ENCODE data around the gene KDM4C. TPM values are rescaled to one million over a fixed set of nuclear protein-coding genes. Genes with fewer than 3 reads are reported as not detected.

KDM4C gene
- total RNA-seq, 1 experiment from 2014 or later, result 16.8 TPM

GRCh38 chr9:6897898-6898302 lies 140.1 kb downstream of the KDM4C start:
- ATAC-seq, result no peak
- ChIA-PET POLR2A (interaction anchor here (1.6 kb wide), 1 partner anchor 50 kb away, joined by 3 read pairs; no protein-coding TSS in a partner anchor), CTCF (no interaction called here), RAD21 (ENCODE audit: low non-redundant PET in 1 of 2, low total read pairs in 2 of 2, uncharacterized antibody in 2 of 2, unreplicated experiment in 2 of 2) (no interaction called here)
- Histone ChIP-seq H3K9me3 (ENCODE audit: control insufficient read depth in 1 of 2, insufficient read depth in 1 of 2, low read depth in 1 of 2, low read length in 2 of 2) (no peaks in the 10 kb centered on the region), H2AFZ (ENCODE audit: low read depth, low read length, poor library complexity, severe bottlenecking) (no peak overlapping the region), H3K27me3 (ENCODE audit: insufficient read depth, low read length) (no peaks in the 10 kb centered on the region), H3K27ac (ENCODE audit: low read depth, low read length) (no peak overlapping the region), H3K9ac (ENCODE audit: low read length) (no peak overlapping the region), H3K4me1 (ENCODE audit: control insufficient read depth in 1 of 2, insufficient read depth in 2 of 2, low read length in 2 of 2) (peaks cover 10 to 17% of the 10 kb centered on the region in 2 experiments), H3K36me3 (ENCODE audit: control insufficient read depth in 1 of 2, insufficient read depth in 2 of 2, low read length in 2 of 2) (no peaks in the 10 kb centered on the region; a peak in 1 of 4 replicates), H3K79me2 (ENCODE audit: insufficient read depth, low read length) (no peaks in the 10 kb centered on the region), H3K9me2 (ENCODE audit: insufficient read depth) (no peaks in the 10 kb centered on the region), H4K20me1 (ENCODE audit: insufficient read depth) (no peaks in the 10 kb centered on the region), H3K4me2 (ENCODE audit: low read length) (no peak overlapping the region), H3K4me3 (replicated peaks in 1 of 2; ENCODE audit: low read depth in 1 of 2, low read length in 2 of 2) (no peak overlapping the region)
- TF ChIP-seq TCF7L2 (IDR thresholded peaks at IDR 0.05; ENCODE audit: borderline replicate concordance, extremely low read depth, insufficient read depth, insufficient read length) (peak; percentile 99), ZBTB33 (IDR thresholded peaks at IDR 0.05; ENCODE audit: extremely low read depth, insufficient replicate concordance, low read length) (no peak)
- BruUV-seq (replicated peaks), result no TSS peak
- DNase-seq (ENCODE audit: low read depth, low spot score), result no peak
- intact Hi-C loops (cut with micrococcal nuclease), result no loop called here

GRCh38 chr9:6899274-6899673 lies 141.5 kb downstream of the KDM4C start:
- intact Hi-C loops (cut with micrococcal nuclease), result no loop called here
- Histone ChIP-seq H4K20me1 (ENCODE audit: insufficient read depth) (no peaks in the 10 kb centered on the region), H3K27me3 (ENCODE audit: insufficient read depth, low read length) (no peaks in the 10 kb centered on the region), H3K27ac (ENCODE audit: low read depth, low read length) (no peak overlapping the region), H3K9ac (ENCODE audit: low read length) (no peak overlapping the region), H3K4me3 (replicated peaks in 1 of 2; ENCODE audit: low read depth in 1 of 2, low read length in 2 of 2) (no peak overlapping the region), H3K36me3 (ENCODE audit: control insufficient read depth in 1 of 2, insufficient read depth in 2 of 2, low read length in 2 of 2) (no peaks in the 10 kb centered on the region), H3K79me2 (ENCODE audit: insufficient read depth, low read length) (no peaks in the 10 kb centered on the region), H3K9me2 (ENCODE audit: insufficient read depth) (no peaks in the 10 kb centered on the region), H3K9me3 (ENCODE audit: control insufficient read depth in 1 of 2, insufficient read depth in 1 of 2, low read depth in 1 of 2, low read length in 2 of 2) (no peaks in the 10 kb centered on the region), H3K4me2 (ENCODE audit: low read length) (no peak overlapping the region), H3K4me1 (ENCODE audit: control insufficient read depth in 1 of 2, insufficient read depth in 2 of 2, low read length in 2 of 2) (peaks cover 11 to 19% of the 10 kb centered on the region in 2 experiments), H2AFZ (ENCODE audit: low read depth, low read length, poor library complexity, severe bottlenecking) (no peak overlapping the region)
- no TSS peak for BruUV-seq (replicated peaks)
- ChIA-PET CTCF (no interaction called here), RAD21 (ENCODE audit: low non-redundant PET in 1 of 2, low total read pairs in 2 of 2, uncharacterized antibody in 2 of 2, unreplicated experiment in 2 of 2) (no interaction called here), POLR2A (no interaction called here)
- ATAC-seq (no peak), DNase-seq (ENCODE audit: low read depth, low spot score) (no peak)
- no peak for TF ChIP-seq MAX (IDR thresholded peaks at IDR 0.05)
- no peak for TF ChIP-seq EGR1 (IDR thresholded peaks at IDR 0.05; ENCODE audit: low read depth)
- TF ChIP-seq SP1 (IDR thresholded peaks at IDR 0.05; ENCODE audit: low read depth), result no peak
- no peak for TF ChIP-seq CTCF (IDR thresholded peaks at IDR 0.05 in 2 of 3, conservative IDR thresholded peaks at IDR 0.05 in 1 of 3; ENCODE audit: borderline replicate concordance in 1 of 3, insufficient read depth in 1 of 3, low read depth in 2 of 3, low read length in 2 of 3)
- no peak for TF ChIP-seq SRF (IDR thresholded peaks at IDR 0.05; ENCODE audit: low read depth)
- no peak for TF ChIP-seq EZH2phosphoT487 (IDR thresholded peaks at IDR 0.05; ENCODE audit: borderline replicate concordance)
